Astrocyte (in vitro differentiated cells and primary cell): ENCODE measurements around the gene SLC66A2. TPM values are rescaled to one million over a fixed set of nuclear protein-coding genes. Genes with fewer than 3 reads are reported as not detected.
"Not testable (repeated sequence)": the region's sequence is repeated elsewhere in the genome, so short reads cannot be mapped to it uniquely, and the experiment has no call there.

Experiments used
- DNase-seq: peaks from one replicate; pipeline ENCODE4 v3.0.0-alpha.2; 2010; ENCODE audit warnings: low read depth
- FAIRE-seq: peaks from 2 replicates; lab custom pipeline; 2011; peaks lifted over from hg19 to GRCh38; lab: Jason Lieb, UNC
- H2AFZ ChIP-seq: 2 replicates; pipeline ENCODE4 v1.6.0; 2012; ENCODE audit warnings: low read depth, low read length, inconsistent platforms
- H3K27ac ChIP-seq: 2 replicates; pipeline ENCODE4 v1.5.1; 2011; ENCODE audit warnings: low read depth, low read length, inconsistent platforms
- H3K27me3 ChIP-seq: 2 replicates; pipeline ENCODE4 v1.6.0; 2011; ENCODE audit warnings: low read length, inconsistent platforms; ENCODE audit not compliant: insufficient read depth
- H3K36me3 ChIP-seq: 2 replicates; pipeline ENCODE4 v1.5.1; 2011; ENCODE audit warnings: low read length, inconsistent platforms; ENCODE audit not compliant: insufficient read depth
- H3K4me1 ChIP-seq: 2 replicates; pipeline ENCODE4 v1.5.1; 2011; ENCODE audit warnings: low read length, inconsistent platforms; ENCODE audit not compliant: insufficient read depth
- H3K4me2 ChIP-seq: 2 replicates; pipeline ENCODE4 v1.6.0; 2012; ENCODE audit warnings: low read length, inconsistent platforms
- H3K4me3 ChIP-seq: 2 replicates; pipeline ENCODE4 v1.5.1; 2011; ENCODE audit warnings: low read depth, mild to moderate bottlenecking, low read length, inconsistent platforms; ENCODE audit not compliant: insufficient read depth
- H3K79me2 ChIP-seq: 2 replicates; pipeline ENCODE4 v1.6.0; 2012; ENCODE audit warnings: mild to moderate bottlenecking, low read length, inconsistent platforms; ENCODE audit not compliant: insufficient read depth
- H3K9ac ChIP-seq: 2 replicates; pipeline ENCODE4 v1.6.0; 2012; ENCODE audit warnings: mild to moderate bottlenecking, low read length, inconsistent platforms
- H3K9me3 ChIP-seq: 2 replicates; pipeline ENCODE4 v1.5.1; 2012; ENCODE audit warnings: low read depth, mild to moderate bottlenecking, low read length, inconsistent platforms; ENCODE audit not compliant: insufficient read depth
- H4K20me1 ChIP-seq: 2 replicates; pipeline ENCODE4 v1.6.0; 2012; ENCODE audit warnings: low read length, inconsistent platforms; ENCODE audit not compliant: insufficient read depth
- H3K27ac Mint-ChIP-seq: one replicate; pipeline ENCODE4 v1.8.0; 2021; ENCODE audit warnings: mild to moderate bottlenecking, mixed read lengths; ENCODE audit not compliant: unreplicated experiment
- H3K27me3 Mint-ChIP-seq: one replicate; pipeline ENCODE4 v1.8.0; 2021; ENCODE audit warnings: low read depth, mixed read lengths; ENCODE audit not compliant: unreplicated experiment
- H3K36me3 Mint-ChIP-seq: one replicate; pipeline ENCODE4 v1.8.0; 2021; ENCODE audit warnings: low read depth, mixed read lengths; ENCODE audit not compliant: unreplicated experiment
- H3K4me1 Mint-ChIP-seq: one replicate; pipeline ENCODE4 v1.8.0; 2021; ENCODE audit warnings: low read depth, mixed read lengths; ENCODE audit not compliant: unreplicated experiment
- H3K4me3 Mint-ChIP-seq: one replicate; pipeline ENCODE4 v1.8.0; 2021; ENCODE audit warnings: mild to moderate bottlenecking, moderate library complexity, mixed read lengths; ENCODE audit not compliant: unreplicated experiment
- H3K9me3 Mint-ChIP-seq: one replicate; pipeline ENCODE4 v1.8.0; 2021; ENCODE audit warnings: mild to moderate bottlenecking, mixed read lengths; ENCODE audit not compliant: unreplicated experiment
- CTCF ChIP-seq: IDR thresholded peaks from 2 replicates; pipeline ENCODE4 v1.5.1; 2011; ENCODE audit warnings: low read depth, mild to moderate bottlenecking, inconsistent platforms, low read length, moderate library complexity; ENCODE audit not compliant: insufficient read depth
- EZH2 ChIP-seq: IDR thresholded peaks from 2 replicates; pipeline ENCODE4 v1.6.1; 2012; ENCODE audit warnings: mild to moderate bottlenecking, low read length, inconsistent platforms; ENCODE audit not compliant: insufficient read depth
- total RNA-seq: library from RNA; stranded (reverse); gene quantifications from 2 replicates; pipeline ENCODE4 v1.2.1, GENCODE V29; 2021

The SLC66A2 gene
- total RNA-seq, 1 donor from 2014 or later = 25.3 TPM

GRCh38 chr18:79866889-79867574 is 84.4 kb downstream of the SLC66A2 start:
- H3K27ac ChIP-seq = no peak overlapping the region
- H3K4me1 Mint-ChIP-seq = no peaks in the 10 kb centered on the region
- peaks cover 7% of the 10 kb centered on the region for H3K9me3 Mint-ChIP-seq
- no peaks in the 10 kb centered on the region for H3K4me1 ChIP-seq
- H3K27me3 ChIP-seq = no peaks in the 10 kb centered on the region
- H3K9ac ChIP-seq = no peak overlapping the region
- DNase-seq = no peak
- H3K27me3 Mint-ChIP-seq = peaks cover 15% of the 10 kb centered on the region
- no peaks in the 10 kb centered on the region for H3K36me3 ChIP-seq
- no peaks in the 10 kb centered on the region for H3K9me3 ChIP-seq
- TF ChIP-seq EZH2 = no peak
- TF ChIP-seq CTCF = no peak
- peaks cover 2% of the 10 kb centered on the region for H3K36me3 Mint-ChIP-seq
- H3K4me3 ChIP-seq = no peak overlapping the region
- H4K20me1 ChIP-seq = no peaks in the 10 kb centered on the region
- H3K27ac Mint-ChIP-seq = no peak overlapping the region
- H3K4me2 ChIP-seq = no peak overlapping the region
- no peaks in the 10 kb centered on the region for H3K79me2 ChIP-seq
- no peak overlapping the region for H2AFZ ChIP-seq
- no peak overlapping the region for H3K4me3 Mint-ChIP-seq
- no peak for FAIRE-seq

DNA sequence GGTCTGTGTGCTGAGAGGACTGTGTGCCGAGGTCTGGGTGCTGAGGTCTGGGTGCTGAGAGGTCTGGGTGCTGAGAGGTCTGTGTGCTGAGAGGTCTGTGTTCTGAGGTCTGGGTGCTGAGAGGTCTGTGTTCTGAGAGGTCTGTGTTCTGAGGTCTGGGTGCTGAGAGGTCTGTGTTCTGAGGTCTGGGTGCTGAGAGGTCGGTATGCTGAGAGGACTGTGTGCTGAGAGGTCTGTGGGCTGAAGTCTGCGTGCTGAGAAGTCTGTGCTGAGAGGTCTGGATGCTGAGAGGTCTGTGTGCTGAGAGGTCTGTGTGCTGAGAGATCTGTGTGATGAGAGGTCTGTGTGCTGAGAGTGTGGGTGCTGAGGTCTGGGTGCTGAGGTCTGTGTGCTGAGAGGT is 85.5 kb downstream of the SLC66A2 start:
- H3K9me3 ChIP-seq, H3K36me3 Mint-ChIP-seq, H3K4me2 ChIP-seq, H3K4me1 Mint-ChIP-seq, H3K27ac ChIP-seq, H3K4me3 Mint-ChIP-seq, H2AFZ ChIP-seq, H3K79me2 ChIP-seq, H3K27me3 ChIP-seq, H3K9ac ChIP-seq, H4K20me1 ChIP-seq, H3K36me3 ChIP-seq, H3K4me3 ChIP-seq, H3K4me1 ChIP-seq, H3K27ac Mint-ChIP-seq, DNase-seq, FAIRE-seq: not testable (repeated sequence)
- H3K9me3 Mint-ChIP-seq = peaks cover 16% of the 10 kb centered on the region
- peaks cover 18% of the 10 kb centered on the region for H3K27me3 Mint-ChIP-seq

DNA sequence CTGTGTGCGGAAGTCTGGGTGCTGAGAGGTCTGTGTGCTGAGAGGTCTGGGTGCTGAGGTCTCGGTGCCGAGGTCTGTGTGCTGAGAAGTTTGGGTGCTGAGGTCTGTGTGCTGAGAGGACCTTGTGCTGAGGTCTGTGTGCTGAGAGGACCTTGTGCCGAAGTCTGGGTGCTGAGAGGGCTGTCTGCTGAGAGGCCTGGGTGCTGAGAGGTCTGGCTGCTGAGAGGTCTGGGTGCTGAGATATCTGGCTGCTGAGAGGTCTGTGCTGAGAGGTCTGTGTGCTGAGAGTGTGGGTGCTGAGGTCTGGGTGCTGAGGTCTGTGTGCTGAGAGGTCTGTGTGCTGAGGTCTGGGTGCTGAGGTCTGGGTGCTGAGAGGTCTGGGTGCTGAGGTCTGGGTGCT is 86.5 kb downstream of the SLC66A2 start:
- DNase-seq, H3K4me1 ChIP-seq, H3K4me3 Mint-ChIP-seq, H3K9me3 ChIP-seq, H4K20me1 ChIP-seq, H3K27ac Mint-ChIP-seq, H3K27me3 ChIP-seq, H3K36me3 ChIP-seq, H3K4me1 Mint-ChIP-seq, H3K36me3 Mint-ChIP-seq, H2AFZ ChIP-seq, H3K9ac ChIP-seq, H3K4me3 ChIP-seq, H3K4me2 ChIP-seq, H3K79me2 ChIP-seq, H3K27ac ChIP-seq, FAIRE-seq: not testable (repeated sequence)
- H3K27me3 Mint-ChIP-seq = peaks cover 22% of the 10 kb centered on the region
- peaks cover 19% of the 10 kb centered on the region for H3K9me3 Mint-ChIP-seq
